Lung (tissue), 12 donors: ENCODE data around the gene G2E3. TPM values are rescaled to one million over a fixed set of nuclear protein-coding genes. Genes with fewer than 3 reads are reported as not detected.
"Not testable (repeated sequence)": the region's sequence is repeated elsewhere in the genome, so short reads cannot be mapped to it uniquely, and the experiment has no call there.

ENCODE experiments used
- ATAC-seq: fragments of 200-7000 bp; cut with Tn5 transposase; one replicate; pipeline ENCODE4 v1.9.1; 2020; ENCODE audit warnings: moderate number of reproducible peaks; ENCODE audit not compliant: insufficient read depth, low FRiP score
- DNase-seq, 3 donors: peaks; one replicate each; pipeline ENCODE4 v3.0.0-alpha.2; 2013 to 2017
- H3K27ac ChIP-seq, 2 donors: one replicate each; pipeline ENCODE4 v1.5.1; 2013; ENCODE audit warnings: mild to moderate bottlenecking in 2 of 2, moderate library complexity in 2 of 2, control low read depth in 1 of 2, inconsistent platforms in 1 of 2, low read depth in 1 of 2, low read length in 1 of 2
- H3K27me3 ChIP-seq, 3 donors: one replicate each; pipeline ENCODE4 v1.5.1; 2013; ENCODE audit warnings: low read length in 2 of 3; ENCODE audit not compliant: control insufficient read depth in 3 of 3, insufficient read depth in 3 of 3
- H3K36me3 ChIP-seq, 4 donors: one replicate each; pipeline ENCODE4 v1.5.1; 2013; ENCODE audit warnings: low read length in 4 of 4, mild to moderate bottlenecking in 1 of 4, moderate library complexity in 1 of 4; ENCODE audit not compliant: control insufficient read depth in 4 of 4, insufficient read depth in 4 of 4
- H3K4me1 ChIP-seq, 5 donors: one replicate each; pipeline ENCODE4 v1.5.1; 2013; ENCODE audit warnings: low read length in 5 of 5, mild to moderate bottlenecking in 2 of 5, moderate library complexity in 1 of 5; ENCODE audit not compliant: control insufficient read depth in 5 of 5, insufficient read depth in 5 of 5
- H3K4me3 ChIP-seq: one replicate; pipeline ENCODE4 v1.5.1; 2013; ENCODE audit warnings: mild to moderate bottlenecking, control low read depth, moderate library complexity
- H3K9ac ChIP-seq, 2 donors: one replicate each; pipeline ENCODE4 v1.5.1; 2013; ENCODE audit warnings: low read length in 2 of 2, control low read depth in 1 of 2; ENCODE audit not compliant: insufficient read depth in 1 of 2
- H3K9me3 ChIP-seq, 4 donors: one replicate each; pipeline ENCODE4 v1.5.1; 2013; ENCODE audit warnings: low read length in 3 of 4, mild to moderate bottlenecking in 1 of 4, moderate library complexity in 1 of 4; ENCODE audit not compliant: control insufficient read depth in 4 of 4, insufficient read depth in 3 of 4
- CTCF ChIP-seq: IDR thresholded peaks from 2 replicates; pipeline ENCODE4 v1.5.1; 2012; ENCODE audit warnings: mild to moderate bottlenecking; ENCODE audit errors: control extremely low read depth, extremely low read depth
- WGBS, 2 donors: extraction: QIAGEN DNeasy Blood & Tissue Kit; methylation state at CpG; one replicate each; pipeline ENCODE4 v1.1.7; 2013; 5-methylcytosine and 5-hydroxymethylcytosine counted together
- polyA plus RNA-seq, 2 donors: library from polyadenylated mRNA; stranded (reverse); fragments of 200-250 nt; gene quantifications; one replicate each; pipeline ENCODE4 v1.2.1, GENCODE V29; 2013
- total RNA-seq, 2 donors: library from RNA; depleted of rRNA in 1 of 2; stranded (reverse); fragments of >200 nt in 1 of 2; gene quantifications; one replicate each; pipeline ENCODE4 v1.2.1, GENCODE V29; 2014 to 2021
- donor health status: control.
- donor health status: control.
- donor health status: Bipolar disorder and iron deficiency.
- donor health status: healthy.
- donor health status: DM: yes; HTN: yes; CAD: no.

G2E3 gene
- total and polyA plus RNA-seq, 4 donors, result 3.8 to 24.5 (median 8.5) TPM

GRCh38 chr14:30624132-30624423 is 65.1 kb downstream of the G2E3 start:
- 95 to 96% methylated on average over 5 of the region's 5 CpGs for WGBS, 2 donors
- peaks cover 0 to 7% (median under 1%) of the 10 kb centered on the region in 4 donors for H3K36me3 ChIP-seq

GRCh38 chr14:30625533-30625932 is 66.6 kb downstream of the G2E3 start:
- no peak for TF ChIP-seq CTCF
- WGBS, 2 donors, result 94 to 95% methylated on average over 3 of the region's 3 CpGs
- peaks cover 7 to 10% (median 8%) of the 10 kb centered on the region in 5 donors for H3K4me1 ChIP-seq
- H3K27ac ChIP-seq, result no peak overlapping the region
- no peak overlapping the region for H3K4me3 ChIP-seq
- no peak for DNase-seq
- H3K36me3 ChIP-seq, result peaks cover 0 to 7% (median 2%) of the 10 kb centered on the region in 4 donors
- H3K9me3 ChIP-seq, result no peaks in the 10 kb centered on the region
- ATAC-seq, result no peak
- no peaks in the 10 kb centered on the region for H3K27me3 ChIP-seq
- no peak overlapping the region for H3K9ac ChIP-seq

More at GRCh38 chr14:30624132-30624423, 65.1 kb downstream of the G2E3 start:
- no peaks in the 10 kb centered on the region for H3K9me3 ChIP-seq
- H3K9ac ChIP-seq, result no peak overlapping the region
- TF ChIP-seq CTCF, result no peak
- ATAC-seq (no peak), DNase-seq (no peak)
- peaks cover 7 to 10% (median 8%) of the 10 kb centered on the region in 5 donors for H3K4me1 ChIP-seq
- no peak overlapping the region for H3K4me3 ChIP-seq
- H3K27ac ChIP-seq, result no peak overlapping the region
- no peaks in the 10 kb centered on the region for H3K27me3 ChIP-seq

GRCh38 chr14:30629432-30629831 is 70.5 kb downstream of the G2E3 start:
- DNase-seq, H3K27me3 ChIP-seq, H3K27ac ChIP-seq, H3K4me3 ChIP-seq, H3K9ac ChIP-seq, H3K4me1 ChIP-seq, H3K9me3 ChIP-seq, ATAC-seq: not testable (repeated sequence)
- 83 to 92% methylated on average over 8 of the region's 8 CpGs for WGBS, 2 donors
- peaks cover 0 to 12% (median 8%) of the 10 kb centered on the region in 4 donors for H3K36me3 ChIP-seq

GRCh38 chr14:30630248-30630647 is 71.3 kb downstream of the G2E3 start:
- Histone ChIP-seq H3K27ac (no peak overlapping the region), H3K36me3 (peaks cover 2 to 18% (median 11%) of the 10 kb centered on the region in 4 donors), H3K4me1 (peaks cover 0 to 7% (median 0%) of the 10 kb centered on the region in 5 donors), H3K9me3 (no peaks in the 10 kb centered on the region), H3K9ac (no peak overlapping the region), H3K4me3 (no peak overlapping the region), H3K27me3 (no peaks in the 10 kb centered on the region)
- ATAC-seq, result no peak
- no peak for DNase-seq
- TF ChIP-seq CTCF, result no peak
